WI38 (cell line): ENCODE data around the gene HTR1D.
A peak's percentile ranks its signal among the peaks of the same experiment; 100 is the strongest.

Experiments used
- H3K4me3 ChIP-seq: 2 replicates; pipeline ENCODE4 v1.5.1; 2011; ENCODE audit warnings: low read depth, mild to moderate bottlenecking, control low read depth, low read length
- TF ChIP-seq, protein P1 (sequence below): IDR thresholded peaks from 2 replicates; pipeline ENCODE4 v1.5.1; 2012; ENCODE audit warnings: low read depth, mild to moderate bottlenecking, control low read depth, low read length

HTR1D gene

GRCh38 chr1:23178414-23178813 is 38.9 kb downstream of the HTR1D start:
- TF ChIP-seq, protein P1, sequence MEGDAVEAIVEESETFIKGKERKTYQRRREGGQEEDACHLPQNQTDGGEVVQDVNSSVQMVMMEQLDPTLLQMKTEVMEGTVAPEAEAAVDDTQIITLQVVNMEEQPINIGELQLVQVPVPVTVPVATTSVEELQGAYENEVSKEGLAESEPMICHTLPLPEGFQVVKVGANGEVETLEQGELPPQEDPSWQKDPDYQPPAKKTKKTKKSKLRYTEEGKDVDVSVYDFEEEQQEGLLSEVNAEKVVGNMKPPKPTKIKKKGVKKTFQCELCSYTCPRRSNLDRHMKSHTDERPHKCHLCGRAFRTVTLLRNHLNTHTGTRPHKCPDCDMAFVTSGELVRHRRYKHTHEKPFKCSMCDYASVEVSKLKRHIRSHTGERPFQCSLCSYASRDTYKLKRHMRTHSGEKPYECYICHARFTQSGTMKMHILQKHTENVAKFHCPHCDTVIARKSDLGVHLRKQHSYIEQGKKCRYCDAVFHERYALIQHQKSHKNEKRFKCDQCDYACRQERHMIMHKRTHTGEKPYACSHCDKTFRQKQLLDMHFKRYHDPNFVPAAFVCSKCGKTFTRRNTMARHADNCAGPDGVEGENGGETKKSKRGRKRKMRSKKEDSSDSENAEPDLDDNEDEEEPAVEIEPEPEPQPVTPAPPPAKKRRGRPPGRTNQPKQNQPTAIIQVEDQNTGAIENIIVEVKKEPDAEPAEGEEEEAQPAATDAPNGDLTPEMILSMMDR: no peak
- no peak overlapping the region for H3K4me3 ChIP-seq

- H3K4me3 ChIP-seq: peak overlapping the region; percentile 58
- TF ChIP-seq, protein P1: no peak
These were observed 39.6 kb downstream of the HTR1D start for GRCh38 chr1:23177438-23178380.

DNA sequence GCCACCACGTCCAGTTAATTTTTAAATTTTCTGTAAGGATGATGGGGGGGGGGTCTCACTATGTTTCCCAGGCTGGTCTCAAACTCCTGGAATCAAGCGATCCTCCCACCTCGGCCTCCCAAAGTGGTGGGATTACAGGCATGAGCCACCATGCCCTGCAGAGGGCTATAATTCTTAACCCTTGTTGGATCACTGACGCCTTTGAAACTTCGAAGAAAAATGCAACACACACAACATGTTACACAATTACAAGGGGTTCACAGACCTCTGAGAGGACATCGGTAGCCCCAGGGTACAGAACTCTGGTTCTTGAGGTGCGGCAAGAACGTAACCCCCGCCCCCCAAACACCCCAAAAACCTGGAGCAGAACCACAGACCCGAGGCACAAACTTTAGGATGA is 40.3 kb downstream of the HTR1D start:
- H3K4me3 ChIP-seq: peak overlapping the region; percentile 58

DNA sequence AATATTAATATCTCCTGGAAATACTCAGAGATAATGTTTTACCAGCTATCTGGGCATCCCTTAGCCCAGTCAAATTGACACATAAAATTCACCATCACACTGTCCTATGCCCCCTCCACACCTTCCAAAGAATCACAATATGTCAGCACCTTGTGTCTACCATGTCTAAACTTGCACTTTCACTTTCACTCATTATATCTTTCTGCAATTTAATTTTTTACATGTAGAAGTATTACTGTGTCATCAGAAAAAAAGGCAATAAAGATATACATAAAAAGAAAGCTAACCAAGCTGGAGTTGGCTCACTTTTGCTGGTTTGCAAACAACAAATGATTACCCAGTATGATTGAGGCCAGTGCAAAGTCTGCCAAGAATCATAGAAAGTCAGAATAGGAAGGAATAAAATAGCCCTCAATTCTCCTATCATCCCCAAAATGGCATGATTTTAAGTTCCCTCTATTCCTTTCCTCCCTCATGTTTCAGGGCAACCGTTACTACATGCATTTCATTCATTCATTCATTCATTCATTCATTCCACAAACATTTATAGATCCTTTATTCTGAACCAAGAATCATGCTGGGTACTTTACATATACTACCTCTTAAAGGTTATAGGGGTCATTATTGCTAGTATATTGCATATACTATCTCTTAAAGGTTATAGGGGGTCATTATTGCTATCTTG is 42.7 kb downstream of the HTR1D start:
- H3K4me3 ChIP-seq: no peak overlapping the region
- TF ChIP-seq, protein P1: no peak

More for the DNA sequence above, 40.3 kb downstream of the HTR1D start:
- TF ChIP-seq, protein P1: no peak

DNA sequence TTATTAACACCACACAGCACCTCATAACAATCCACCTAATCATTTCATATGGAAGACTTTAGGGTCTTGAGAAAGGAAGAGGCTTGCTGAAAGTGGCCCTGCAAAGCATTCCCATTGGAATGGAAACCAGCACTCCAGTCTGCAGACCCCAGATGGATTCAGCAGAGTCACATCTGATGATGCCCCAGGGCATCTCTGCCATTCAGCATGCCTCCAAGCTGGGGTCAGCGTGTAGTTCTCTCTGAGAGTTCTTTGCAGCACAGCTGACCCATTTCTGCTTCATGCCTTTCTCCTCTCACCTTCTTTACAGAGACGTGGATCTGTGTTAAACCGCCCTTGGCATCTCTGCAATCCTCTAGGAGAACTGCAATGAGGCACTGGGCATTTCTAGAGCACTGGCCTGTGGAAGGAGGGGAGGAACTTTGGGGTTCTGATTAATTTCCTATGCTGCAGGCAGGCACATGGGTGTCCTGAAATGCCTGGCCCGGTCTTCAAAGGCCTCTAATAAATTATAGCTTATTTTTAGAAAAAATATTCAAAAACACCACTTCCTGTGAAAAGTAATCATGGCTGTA is 46.0 kb downstream of the HTR1D start:
- no peak overlapping the region for H3K4me3 ChIP-seq
- TF ChIP-seq, protein P1: no peak

DNA sequence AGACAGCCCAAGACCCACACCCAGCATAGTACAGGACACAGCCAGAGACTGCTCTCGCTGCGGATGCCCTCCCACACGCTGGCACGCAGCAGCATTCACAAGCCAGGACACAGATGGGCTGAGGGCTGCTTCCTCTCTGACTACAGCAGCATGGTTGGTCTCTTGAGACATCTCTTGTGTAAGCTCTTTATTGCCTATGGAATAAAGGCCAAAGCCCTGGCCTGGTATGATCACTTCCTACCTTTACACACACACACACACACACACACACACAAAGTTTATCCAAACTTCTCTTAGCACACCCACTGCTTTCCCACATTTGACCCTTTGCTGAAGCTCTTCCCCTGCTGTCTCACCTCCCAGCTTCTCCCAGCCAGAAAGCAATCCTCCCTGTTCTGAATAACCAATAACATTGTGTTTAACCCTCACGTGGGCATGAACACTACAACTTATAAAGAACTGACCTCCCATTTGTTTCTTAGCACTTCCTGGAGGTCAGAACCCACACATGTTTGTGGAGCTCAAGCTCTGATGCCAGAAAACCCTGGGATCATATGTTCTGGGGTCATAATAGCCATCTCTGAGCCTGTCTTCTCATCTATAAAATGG is 47.5 kb downstream of the HTR1D start:
- H3K4me3 ChIP-seq: no peak overlapping the region
- TF ChIP-seq, protein P1: no peak

- TF ChIP-seq, protein P1: no peak
- H3K4me3 ChIP-seq: no peak overlapping the region
These were observed 48.1 kb downstream of the HTR1D start for GRCh38 chr1:23169195-23169575.
